ENCODE results near the gene C6.

DNA sequence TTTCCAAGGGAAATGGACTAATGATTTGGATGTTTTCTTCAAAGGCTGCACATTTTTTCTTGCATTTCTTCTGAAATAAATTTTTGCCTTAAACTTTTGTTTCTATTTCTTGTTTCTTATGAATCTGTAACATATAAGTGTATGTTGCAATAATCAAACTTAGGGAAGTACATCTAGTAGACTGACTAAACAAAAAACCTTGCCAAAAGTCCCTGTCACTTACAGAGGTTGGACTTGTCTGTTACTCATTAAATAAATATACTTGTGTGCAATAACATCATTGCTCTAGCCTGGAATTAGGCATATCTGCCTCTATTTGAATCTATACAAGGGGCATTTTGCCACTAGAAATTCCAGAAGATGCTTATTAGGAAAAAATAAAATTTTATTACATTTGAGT is 56.6 kb downstream of the C6 start:
- no peak for TF ChIP-seq JUNB (IDR thresholded peaks at IDR 0.05)
- TF ChIP-seq HDGF (IDR thresholded peaks at IDR 0.05), result no peak
- TF ChIP-seq TBL1XR1 (IDR thresholded peaks at IDR 0.05; ENCODE audit: low read depth, low read length), result no peak
- no peak for TF ChIP-seq HDAC2 (IDR thresholded peaks at IDR 0.05)
- TF ChIP-seq, protein P1, sequence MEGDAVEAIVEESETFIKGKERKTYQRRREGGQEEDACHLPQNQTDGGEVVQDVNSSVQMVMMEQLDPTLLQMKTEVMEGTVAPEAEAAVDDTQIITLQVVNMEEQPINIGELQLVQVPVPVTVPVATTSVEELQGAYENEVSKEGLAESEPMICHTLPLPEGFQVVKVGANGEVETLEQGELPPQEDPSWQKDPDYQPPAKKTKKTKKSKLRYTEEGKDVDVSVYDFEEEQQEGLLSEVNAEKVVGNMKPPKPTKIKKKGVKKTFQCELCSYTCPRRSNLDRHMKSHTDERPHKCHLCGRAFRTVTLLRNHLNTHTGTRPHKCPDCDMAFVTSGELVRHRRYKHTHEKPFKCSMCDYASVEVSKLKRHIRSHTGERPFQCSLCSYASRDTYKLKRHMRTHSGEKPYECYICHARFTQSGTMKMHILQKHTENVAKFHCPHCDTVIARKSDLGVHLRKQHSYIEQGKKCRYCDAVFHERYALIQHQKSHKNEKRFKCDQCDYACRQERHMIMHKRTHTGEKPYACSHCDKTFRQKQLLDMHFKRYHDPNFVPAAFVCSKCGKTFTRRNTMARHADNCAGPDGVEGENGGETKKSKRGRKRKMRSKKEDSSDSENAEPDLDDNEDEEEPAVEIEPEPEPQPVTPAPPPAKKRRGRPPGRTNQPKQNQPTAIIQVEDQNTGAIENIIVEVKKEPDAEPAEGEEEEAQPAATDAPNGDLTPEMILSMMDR (IDR thresholded peaks at IDR 0.05 in 2 of 3, conservative IDR thresholded peaks at IDR 0.05 in 1 of 3; ENCODE audit: control insufficient read depth in 2 of 3, extremely low read depth in 1 of 3, insufficient read depth in 1 of 3, low read depth in 3 of 3, low read length in 3 of 3), result no peak
- TF ChIP-seq SPI1 (IDR thresholded peaks at IDR 0.05; ENCODE audit: borderline replicate concordance, insufficient read depth, low read depth, low read length), result no peak
- TF ChIP-seq, protein P2, sequence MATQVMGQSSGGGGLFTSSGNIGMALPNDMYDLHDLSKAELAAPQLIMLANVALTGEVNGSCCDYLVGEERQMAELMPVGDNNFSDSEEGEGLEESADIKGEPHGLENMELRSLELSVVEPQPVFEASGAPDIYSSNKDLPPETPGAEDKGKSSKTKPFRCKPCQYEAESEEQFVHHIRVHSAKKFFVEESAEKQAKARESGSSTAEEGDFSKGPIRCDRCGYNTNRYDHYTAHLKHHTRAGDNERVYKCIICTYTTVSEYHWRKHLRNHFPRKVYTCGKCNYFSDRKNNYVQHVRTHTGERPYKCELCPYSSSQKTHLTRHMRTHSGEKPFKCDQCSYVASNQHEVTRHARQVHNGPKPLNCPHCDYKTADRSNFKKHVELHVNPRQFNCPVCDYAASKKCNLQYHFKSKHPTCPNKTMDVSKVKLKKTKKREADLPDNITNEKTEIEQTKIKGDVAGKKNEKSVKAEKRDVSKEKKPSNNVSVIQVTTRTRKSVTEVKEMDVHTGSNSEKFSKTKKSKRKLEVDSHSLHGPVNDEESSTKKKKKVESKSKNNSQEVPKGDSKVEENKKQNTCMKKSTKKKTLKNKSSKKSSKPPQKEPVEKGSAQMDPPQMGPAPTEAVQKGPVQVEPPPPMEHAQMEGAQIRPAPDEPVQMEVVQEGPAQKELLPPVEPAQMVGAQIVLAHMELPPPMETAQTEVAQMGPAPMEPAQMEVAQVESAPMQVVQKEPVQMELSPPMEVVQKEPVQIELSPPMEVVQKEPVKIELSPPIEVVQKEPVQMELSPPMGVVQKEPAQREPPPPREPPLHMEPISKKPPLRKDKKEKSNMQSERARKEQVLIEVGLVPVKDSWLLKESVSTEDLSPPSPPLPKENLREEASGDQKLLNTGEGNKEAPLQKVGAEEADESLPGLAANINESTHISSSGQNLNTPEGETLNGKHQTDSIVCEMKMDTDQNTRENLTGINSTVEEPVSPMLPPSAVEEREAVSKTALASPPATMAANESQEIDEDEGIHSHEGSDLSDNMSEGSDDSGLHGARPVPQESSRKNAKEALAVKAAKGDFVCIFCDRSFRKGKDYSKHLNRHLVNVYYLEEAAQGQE (IDR thresholded peaks at IDR 0.05; ENCODE audit: low read depth, low read length), result no peak
- no peak for TF ChIP-seq EP300 (IDR thresholded peaks at IDR 0.05; ENCODE audit: borderline replicate concordance in 1 of 2, control insufficient read depth in 1 of 2, low read depth in 2 of 2, low read length in 2 of 2)
